Epithelial cell of proximal tubule (primary cell): Measurements from ENCODE around the gene CNTN2. TPM values are rescaled to one million over a fixed set of nuclear protein-coding genes. Genes with fewer than 3 reads are reported as not detected.

Experiments
- DNase-seq: peaks from one replicate; pipeline ENCODE4 v3.0.0-alpha.2; 2011; ENCODE audit warnings: low read depth
- H3K4me3 ChIP-seq: 2 replicates; pipeline ENCODE4 v1.5.1; 2011; ENCODE audit warnings: low read depth, mild to moderate bottlenecking, low read length
- total RNA-seq: library from RNA; depleted of rRNA; stranded (reverse); fragments of >200 nt; gene quantifications from 2 replicates; pipeline ENCODE4 v1.2.3, GENCODE V29; 2015
- TF ChIP-seq, protein P1 (sequence below): conservative IDR thresholded peaks from 2 replicates; pipeline ENCODE4 v1.5.1; 2012; ENCODE audit warnings: low read depth, mild to moderate bottlenecking, low read length

The CNTN2 gene
- total RNA-seq, 1 donor from 2014 or later, result not detected

DNA sequence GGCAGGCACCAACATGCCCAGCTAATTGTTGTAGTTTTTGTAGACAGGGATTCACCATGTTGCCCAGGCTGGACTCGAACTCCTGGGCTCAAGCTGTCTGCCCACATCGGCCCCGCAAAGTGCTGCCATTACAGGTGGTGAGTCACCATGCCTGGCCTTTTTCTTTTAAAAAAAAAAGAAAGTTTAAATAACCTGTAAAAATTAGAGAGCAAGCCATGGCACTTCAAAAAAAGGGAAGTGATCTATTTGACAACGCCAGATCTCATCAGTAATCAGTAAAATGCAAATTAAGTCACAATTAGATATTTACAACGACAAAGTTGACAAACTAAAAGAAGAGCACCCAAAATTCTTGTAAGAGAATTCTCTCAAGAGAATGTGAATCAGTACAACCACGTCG lies 81.7 kb downstream of the CNTN2 start:
- TF ChIP-seq, protein P1, sequence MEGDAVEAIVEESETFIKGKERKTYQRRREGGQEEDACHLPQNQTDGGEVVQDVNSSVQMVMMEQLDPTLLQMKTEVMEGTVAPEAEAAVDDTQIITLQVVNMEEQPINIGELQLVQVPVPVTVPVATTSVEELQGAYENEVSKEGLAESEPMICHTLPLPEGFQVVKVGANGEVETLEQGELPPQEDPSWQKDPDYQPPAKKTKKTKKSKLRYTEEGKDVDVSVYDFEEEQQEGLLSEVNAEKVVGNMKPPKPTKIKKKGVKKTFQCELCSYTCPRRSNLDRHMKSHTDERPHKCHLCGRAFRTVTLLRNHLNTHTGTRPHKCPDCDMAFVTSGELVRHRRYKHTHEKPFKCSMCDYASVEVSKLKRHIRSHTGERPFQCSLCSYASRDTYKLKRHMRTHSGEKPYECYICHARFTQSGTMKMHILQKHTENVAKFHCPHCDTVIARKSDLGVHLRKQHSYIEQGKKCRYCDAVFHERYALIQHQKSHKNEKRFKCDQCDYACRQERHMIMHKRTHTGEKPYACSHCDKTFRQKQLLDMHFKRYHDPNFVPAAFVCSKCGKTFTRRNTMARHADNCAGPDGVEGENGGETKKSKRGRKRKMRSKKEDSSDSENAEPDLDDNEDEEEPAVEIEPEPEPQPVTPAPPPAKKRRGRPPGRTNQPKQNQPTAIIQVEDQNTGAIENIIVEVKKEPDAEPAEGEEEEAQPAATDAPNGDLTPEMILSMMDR, result no peak
- no peak for DNase-seq

DNA sequence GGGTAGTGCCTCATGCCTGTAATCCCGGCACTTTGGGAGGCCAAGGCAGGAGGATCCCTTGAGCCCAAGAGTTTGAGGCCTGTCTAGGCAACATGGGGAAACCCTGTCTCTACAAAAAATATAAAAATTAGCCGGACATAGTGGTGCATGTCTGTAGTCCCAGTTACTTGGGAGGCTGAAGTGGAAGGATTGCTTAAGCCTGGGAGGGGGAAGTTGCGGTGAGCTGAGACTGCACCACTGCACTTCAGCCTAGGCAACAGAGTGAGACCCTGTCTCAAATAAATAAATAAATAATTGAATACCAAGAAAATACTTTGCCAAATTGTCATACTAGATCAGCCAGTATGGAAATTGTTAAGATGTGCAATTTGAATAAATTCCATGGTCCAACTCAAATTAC lies 84.6 kb downstream of the CNTN2 start:
- no peak for DNase-seq
- no peak overlapping the region for H3K4me3 ChIP-seq
- TF ChIP-seq, protein P1, result no peak

More for the DNA sequence above, 81.7 kb downstream of the CNTN2 start:
- H3K4me3 ChIP-seq, result no peak overlapping the region

Other genes with a start within 250 kb of the CNTN2 start
- gene NFASC, start 172.3 kb upstream of the CNTN2 start, total RNA-seq, result 0.29 TPM in 2 replicates
- 0.80 and 3.0 TPM in 2 replicates for gene TMEM81, start 41.2 kb downstream of the CNTN2 start, total RNA-seq
- gene RBBP5, start 78.8 kb downstream of the CNTN2 start, total RNA-seq, result 10.6 and 11.1 TPM in 2 replicates
- gene DSTYK, start 168.5 kb downstream of the CNTN2 start, total RNA-seq, result 5.8 and 6.4 TPM in 2 replicates
- gene TMCC2, start 184.7 kb downstream of the CNTN2 start, total RNA-seq, result 4.4 and 5.0 TPM in 2 replicates